ENCODE data around the gene HOXA10.

The HOXA10 gene

GRCh38 chr7:27143950-27144780 is 30.0 kb downstream of the HOXA10 start:
- no peak for DNase-seq (ENCODE audit: low spot score)

- peak; percentile 90 for DNase-seq (ENCODE audit: low spot score)
Observed at GRCh38 chr7:27143023-27143949, 30.8 kb downstream of the HOXA10 start, which contains the start of gene HOXA5. TSS of gene HOXA5 (minus strand) at chr7:27143681. CDS start at chr7:27143607, 74 bp downstream.

- peak; percentile 15 for DNase-seq (ENCODE audit: low spot score)
Observed at GRCh38 chr7:27142580-27143022, 31.5 kb downstream of the HOXA10 start.

- peak; percentile 40 for DNase-seq (ENCODE audit: low spot score)
Observed at GRCh38 chr7:27141923-27142579, 32.1 kb downstream of the HOXA10 start.

GRCh38 chr7:27141137-27141922 is 32.8 kb downstream of the HOXA10 start:
- DNase-seq (ENCODE audit: low spot score), result no peak

GRCh38 chr7:27140126-27140857 is 33.8 kb downstream of the HOXA10 start:
- no peak for DNase-seq (ENCODE audit: low spot score)

GRCh38 chr7:27139334-27140125 is 34.6 kb downstream of the HOXA10 start:
- DNase-seq (ENCODE audit: low spot score), result peak; percentile 39

GRCh38 chr7:27138985-27139333 is 35.2 kb downstream of the HOXA10 start:
- no peak for DNase-seq (ENCODE audit: low spot score)

- DNase-seq (ENCODE audit: low spot score), result no peak
Observed at GRCh38 chr7:27138472-27138871, 35.6 kb downstream of the HOXA10 start.

- DNase-seq (ENCODE audit: low spot score), result no peak
Observed at GRCh38 chr7:27137640-27138315, 36.3 kb downstream of the HOXA10 start.

- DNase-seq (ENCODE audit: low spot score), result no peak
Observed at GRCh38 chr7:27134392-27134791, 39.7 kb downstream of the HOXA10 start.

GRCh38 chr7:27133409-27134231 is 40.5 kb downstream of the HOXA10 start:
- no peak for DNase-seq (ENCODE audit: low spot score)

- no peak for DNase-seq (ENCODE audit: low spot score)
Observed at GRCh38 chr7:27132978-27133377, 41.1 kb downstream of the HOXA10 start.

GRCh38 chr7:27132214-27132613 is 41.9 kb downstream of the HOXA10 start:
- DNase-seq (ENCODE audit: low spot score), result no peak

GRCh38 chr7:27131390-27131819 is 42.7 kb downstream of the HOXA10 start:
- no peak for DNase-seq (ENCODE audit: low spot score)

GRCh38 chr7:27130540-27131389 is 43.4 kb downstream of the HOXA10 start, which contains the start of gene HOXA4:
TSS of gene HOXA4 (minus strand) at chr7:27130757. CDS start at chr7:27130733, 24 bp downstream.
- DNase-seq (ENCODE audit: low spot score), result peak; percentile 84

All from iPS-NIHi11 (cell line).